ENCODE results near the gene SLC6A16.

The SLC6A16 gene

DNA sequence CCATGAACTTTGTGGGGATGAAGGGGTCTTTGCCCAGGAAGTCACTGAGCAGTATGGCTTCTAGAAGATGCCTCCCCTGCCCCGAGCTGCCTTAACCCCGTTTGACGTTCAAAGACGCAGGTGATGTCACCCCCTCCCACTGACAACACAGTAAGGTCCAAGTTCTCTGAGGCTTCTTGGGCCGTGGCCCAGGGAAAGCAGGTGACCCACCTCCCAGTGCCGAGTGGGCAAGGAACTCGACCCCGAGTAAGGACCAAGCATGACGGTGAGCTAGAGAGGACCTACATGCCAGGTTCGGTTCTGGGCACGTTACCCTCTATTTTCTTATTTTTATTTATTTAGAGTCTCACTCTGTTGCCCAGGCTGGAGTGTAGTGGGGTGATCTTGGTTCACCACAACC is 81.3 kb downstream of the SLC6A16 start:
- Histone ChIP-seq H3K4me3 (ENCODE audit: low read length) (no peak overlapping the region), H3K4me1 (ENCODE audit: insufficient read depth, low read length) (no peaks in the 10 kb centered on the region), H3K27ac (ENCODE audit: low read length) (no peak overlapping the region), H3K9ac (ENCODE audit: low read depth, low read length) (no peak overlapping the region), H3K36me3 (ENCODE audit: insufficient read depth, low read depth, low read length) (no peaks in the 10 kb centered on the region), H3K27me3 (ENCODE audit: insufficient read depth, low read length) (no peaks in the 10 kb centered on the region), H3K9me3 (ENCODE audit: insufficient read depth, low read depth, low read length) (no peaks in the 10 kb centered on the region; the same call in 1 of the 2 replicates)

DNA sequence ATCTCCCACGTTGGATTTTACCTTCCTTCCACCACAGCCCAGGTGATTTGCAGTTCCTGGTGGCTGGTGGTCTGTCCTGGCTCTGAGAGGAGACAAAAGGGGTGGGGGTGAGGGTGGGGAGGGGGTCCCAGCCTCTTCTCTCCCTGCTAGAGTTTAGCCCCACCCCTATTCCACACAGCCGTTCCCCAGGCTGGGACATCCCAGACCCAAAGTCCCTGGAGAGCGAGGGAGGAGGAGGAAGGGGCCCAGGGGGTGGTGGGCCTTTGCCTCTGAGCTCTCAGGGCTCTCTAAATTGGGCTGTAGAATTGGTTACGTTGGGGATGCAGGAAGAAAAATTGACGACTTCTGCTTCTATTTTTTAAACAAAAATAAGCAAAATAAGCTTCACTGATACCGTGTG is 81.9 kb downstream of the SLC6A16 start:
- Histone ChIP-seq H3K9me3 (ENCODE audit: insufficient read depth, low read depth, low read length) (no peaks in the 10 kb centered on the region; the same call in 1 of the 2 replicates), H3K27me3 (ENCODE audit: insufficient read depth, low read length) (no peaks in the 10 kb centered on the region), H3K4me1 (ENCODE audit: insufficient read depth, low read length) (no peaks in the 10 kb centered on the region), H3K27ac (ENCODE audit: low read length) (no peak overlapping the region), H3K36me3 (ENCODE audit: insufficient read depth, low read depth, low read length) (no peaks in the 10 kb centered on the region), H3K9ac (ENCODE audit: low read depth, low read length) (no peak overlapping the region), H3K4me3 (ENCODE audit: low read length) (no peak overlapping the region)

DNA sequence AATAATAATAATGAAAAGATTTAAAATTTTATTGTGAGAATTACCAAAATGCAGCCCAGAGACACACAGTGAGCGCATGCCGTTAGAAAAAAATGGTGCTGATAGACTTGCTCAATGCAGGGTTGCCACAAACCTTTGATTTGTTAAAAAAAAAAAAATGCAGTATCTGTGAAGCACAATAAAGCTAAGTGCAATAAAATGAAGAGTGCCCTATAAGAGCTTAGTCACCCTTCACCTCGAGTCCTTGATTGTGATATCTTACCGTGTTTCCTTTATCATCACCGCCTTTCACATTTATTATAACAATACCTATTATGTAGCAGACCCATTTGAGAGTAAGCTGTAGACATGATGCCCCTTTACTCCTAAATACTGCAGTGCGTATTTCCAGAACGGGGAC is 83.2 kb downstream of the SLC6A16 start:
- no peak overlapping the region for H3K4me3 ChIP-seq (ENCODE audit: low read length)
- H3K27ac ChIP-seq (ENCODE audit: low read length): no peak overlapping the region
- no peaks in the 10 kb centered on the region; the same call in 1 of the 2 replicates for H3K9me3 ChIP-seq (ENCODE audit: insufficient read depth, low read depth, low read length)
- H3K27me3 ChIP-seq (ENCODE audit: insufficient read depth, low read length): no peaks in the 10 kb centered on the region
- H3K4me1 ChIP-seq (ENCODE audit: insufficient read depth, low read length): no peaks in the 10 kb centered on the region
- H3K36me3 ChIP-seq (ENCODE audit: insufficient read depth, low read depth, low read length): no peaks in the 10 kb centered on the region
- no peak overlapping the region for H3K9ac ChIP-seq (ENCODE audit: low read depth, low read length)
